HepG2 (cell line): Measurements from ENCODE around the gene ITSN2.

Source experiments
- NFE2L2 ChIP-seq: fragments of 150-350 bp; IDR thresholded peaks from 2 replicates; pipeline ENCODE4 v1.6.1; 2014; ENCODE audit warnings: low read length
- POLR2A ChIP-seq, 2 experiments: IDR thresholded peaks; 2 replicates each; pipeline ENCODE4 v1.6.1; 2011; ENCODE audit warnings: low read depth in 2 of 2, low read length in 2 of 2, mild to moderate bottlenecking in 1 of 2, moderate library complexity in 1 of 2; ENCODE audit not compliant: insufficient read depth in 1 of 2

GRCh38 chr2:24392542-24393059 is 32.3 kb upstream of the ITSN2 start:
- no peak for TF ChIP-seq POLR2A (IDR thresholded peaks at IDR 0.05; ENCODE audit: insufficient read depth in 1 of 2, low read depth in 2 of 2, low read length in 2 of 2)
- no peak for TF ChIP-seq NFE2L2
